GM23338 (cell line): ENCODE results near the gene ENOX1.

Experiments used
- CREB1 ChIP-seq: fragments of 250-450 bp; sonication (Bioruptor Pico); IDR thresholded peaks from 2 replicates; pipeline ENCODE4 v1.5.0; 2020; ENCODE audit warnings: low read depth, mild to moderate bottlenecking, moderate library complexity
- CTCF ChIP-seq, 2 experiments: fragments of 200-600 bp in 1 of 2; sonication (generic) in 1 of 2; conservative IDR thresholded peaks; 2 replicates each; pipeline versions ENCODE4 v1.5.1 to v1.6.1; 2016 to 2017; ENCODE audit warnings: antibody characterized with exemption in 2 of 2, low read depth in 2 of 2, mild to moderate bottlenecking in 2 of 2, moderate library complexity in 1 of 2
- ETS1 ChIP-seq: IDR thresholded peaks from 2 replicates; pipeline ENCODE4 v1.6.1; 2016; ENCODE audit warnings: antibody characterized with exemption
- EZH2 ChIP-seq: fragments of 200-600 bp; sonication (generic); IDR thresholded peaks from one replicate; pipeline ENCODE4 v1.8.0; 2017; ENCODE audit warnings: antibody characterized with exemption, mild to moderate bottlenecking, low read depth; ENCODE audit not compliant: unreplicated experiment
- EZH2phosphoT487 ChIP-seq: fragments of 200-600 bp; sonication (generic); IDR thresholded peaks from one replicate; pipeline ENCODE4 v1.8.1; 2018; ENCODE audit warnings: antibody characterized with exemption; ENCODE audit not compliant: unreplicated experiment
- JUNB ChIP-seq: IDR thresholded peaks from one replicate; pipeline ENCODE4 v1.6.1; 2016; ENCODE audit warnings: antibody characterized with exemption; ENCODE audit not compliant: unreplicated experiment
- NANOG ChIP-seq: IDR thresholded peaks from 2 replicates; pipeline ENCODE4 v1.6.1; 2016; ENCODE audit warnings: antibody characterized with exemption, borderline replicate concordance
- POLR2AphosphoS5 ChIP-seq: IDR thresholded peaks from 2 replicates; pipeline ENCODE4 v1.6.1; 2016; ENCODE audit warnings: antibody characterized with exemption, low read depth
- REST ChIP-seq: IDR thresholded peaks from one replicate; pipeline ENCODE4 v1.6.1; 2018; ENCODE audit warnings: antibody characterized with exemption; ENCODE audit not compliant: unreplicated experiment
- ZNF114 ChIP-seq: fragments of 250-450 bp; sonication (Bioruptor Pico); IDR thresholded peaks from 2 replicates; pipeline ENCODE4 v1.5.0; 2020; ENCODE audit warnings: mild to moderate bottlenecking, moderate library complexity
- ZNF331 ChIP-seq: fragments of 250-450 bp; sonication (Bioruptor Pico); IDR thresholded peaks from 2 replicates; pipeline ENCODE4 v1.5.0; 2020; ENCODE audit warnings: low read depth, mild to moderate bottlenecking, moderate library complexity

- TF ChIP-seq CTCF (conservative IDR thresholded peaks at IDR 0.05; ENCODE audit: low read depth in 2 of 2) (no peak), REST (no peak), EZH2 (no peak), NANOG (no peak), POLR2AphosphoS5 (no peak), CREB1 (no peak), ZNF114 (CRISPR knock-in tag) (no peak), EZH2phosphoT487 (no peak), ETS1 (no peak), ZNF331 (CRISPR knock-in tag) (no peak), JUNB (no peak)
These were observed 572.6 kb downstream of the ENOX1 start for GRCh38 chr13:43214124-43214523.
